Measurements from ENCODE around the gene FANCC.
"Not testable (repeated sequence)": the region's sequence is repeated elsewhere in the genome, so short reads cannot be mapped to it uniquely, and the experiment has no call there.

The FANCC gene

DNA sequence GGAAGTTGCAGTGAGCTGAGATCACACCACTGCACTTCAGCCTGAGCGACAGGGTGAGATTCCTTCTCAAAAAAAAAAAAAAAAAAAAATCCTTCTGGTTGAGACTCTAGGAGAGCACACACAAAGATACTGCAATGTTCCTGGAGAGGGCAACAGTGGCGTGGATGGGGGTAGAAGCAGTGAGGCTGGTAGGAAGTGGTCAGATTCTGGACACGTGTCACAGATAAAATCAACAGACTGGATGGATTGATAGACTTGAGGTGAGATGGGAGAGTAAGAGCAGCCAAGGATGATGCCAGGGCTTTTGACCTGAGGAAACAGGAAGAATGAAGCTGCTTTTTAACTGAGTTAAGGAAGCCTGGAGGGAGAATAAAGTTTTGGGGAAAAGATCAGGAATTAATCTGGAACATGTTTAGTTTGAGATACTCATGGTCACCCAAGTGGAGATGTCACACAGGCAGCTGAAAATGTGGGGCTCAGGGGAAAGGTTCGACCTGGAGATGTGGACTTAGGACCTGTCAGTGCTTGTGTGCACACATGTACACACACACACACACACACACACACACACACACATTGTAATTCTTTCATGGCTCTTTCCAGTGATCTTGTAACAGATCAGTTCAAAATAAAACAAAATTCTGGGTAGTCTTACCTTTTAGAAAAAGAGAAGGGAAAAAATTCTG is 88.1 kb downstream of the FANCC start:
- no peak for DNase-seq (ENCODE audit: low spot score)
- TF ChIP-seq, protein P1, sequence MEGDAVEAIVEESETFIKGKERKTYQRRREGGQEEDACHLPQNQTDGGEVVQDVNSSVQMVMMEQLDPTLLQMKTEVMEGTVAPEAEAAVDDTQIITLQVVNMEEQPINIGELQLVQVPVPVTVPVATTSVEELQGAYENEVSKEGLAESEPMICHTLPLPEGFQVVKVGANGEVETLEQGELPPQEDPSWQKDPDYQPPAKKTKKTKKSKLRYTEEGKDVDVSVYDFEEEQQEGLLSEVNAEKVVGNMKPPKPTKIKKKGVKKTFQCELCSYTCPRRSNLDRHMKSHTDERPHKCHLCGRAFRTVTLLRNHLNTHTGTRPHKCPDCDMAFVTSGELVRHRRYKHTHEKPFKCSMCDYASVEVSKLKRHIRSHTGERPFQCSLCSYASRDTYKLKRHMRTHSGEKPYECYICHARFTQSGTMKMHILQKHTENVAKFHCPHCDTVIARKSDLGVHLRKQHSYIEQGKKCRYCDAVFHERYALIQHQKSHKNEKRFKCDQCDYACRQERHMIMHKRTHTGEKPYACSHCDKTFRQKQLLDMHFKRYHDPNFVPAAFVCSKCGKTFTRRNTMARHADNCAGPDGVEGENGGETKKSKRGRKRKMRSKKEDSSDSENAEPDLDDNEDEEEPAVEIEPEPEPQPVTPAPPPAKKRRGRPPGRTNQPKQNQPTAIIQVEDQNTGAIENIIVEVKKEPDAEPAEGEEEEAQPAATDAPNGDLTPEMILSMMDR (IDR thresholded peaks at IDR 0.05; ENCODE audit: borderline replicate concordance, control extremely low read depth, extremely low read depth, insufficient read depth, missing control alignments): no peak
- in situ Hi-C loops (cut with MboI; ENCODE audit: low sequenced_read_pairs, unreplicated experiment): no loop called here

- in situ Hi-C loops (cut with MboI; ENCODE audit: low sequenced_read_pairs, unreplicated experiment): no loop called here
- no peak for DNase-seq (ENCODE audit: low spot score)
- TF ChIP-seq, protein P1 (IDR thresholded peaks at IDR 0.05; ENCODE audit: borderline replicate concordance, control extremely low read depth, extremely low read depth, insufficient read depth, missing control alignments): no peak
These were observed 90.6 kb downstream of the FANCC start for GRCh38 chr9:95226921-95227320.

GRCh38 chr9:95225726-95226106 is 91.8 kb downstream of the FANCC start:
- TF ChIP-seq, protein P1 (IDR thresholded peaks at IDR 0.05; ENCODE audit: borderline replicate concordance, control extremely low read depth, extremely low read depth, insufficient read depth, missing control alignments): no peak
- no peak for DNase-seq (ENCODE audit: low spot score)
- in situ Hi-C loops (cut with MboI; ENCODE audit: low sequenced_read_pairs, unreplicated experiment): no loop called here

DNA sequence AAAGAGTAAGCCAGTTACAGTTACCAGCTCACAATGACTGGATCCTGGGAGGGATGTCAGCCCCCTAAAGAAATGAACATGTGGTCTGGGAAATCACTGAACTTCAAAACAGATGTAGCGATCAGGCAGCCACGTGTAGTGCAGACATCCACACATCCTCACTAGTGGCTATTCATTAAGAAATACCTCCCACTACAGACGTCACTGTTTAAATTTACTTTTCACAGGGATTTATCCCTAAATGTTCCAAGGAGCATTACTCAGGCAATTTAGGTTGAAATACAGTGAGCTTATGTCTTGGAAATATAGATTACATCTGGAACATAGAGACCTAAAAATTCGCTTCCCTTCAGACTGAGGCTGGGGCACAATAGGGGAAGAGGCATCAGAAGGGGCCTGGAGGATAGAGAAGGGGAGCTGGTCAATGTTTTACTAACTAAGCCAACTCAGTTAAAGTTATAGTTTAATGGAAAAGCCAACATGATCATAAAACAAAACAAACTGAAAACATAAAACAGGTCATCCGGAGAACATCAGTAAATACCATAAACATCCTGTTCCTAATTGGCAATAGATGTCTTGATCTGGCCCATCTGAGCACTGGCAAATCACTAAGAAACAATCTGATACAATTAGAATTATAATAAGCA is 92.3 kb downstream of the FANCC start:
- TF ChIP-seq, protein P1 (IDR thresholded peaks at IDR 0.05; ENCODE audit: borderline replicate concordance, control extremely low read depth, extremely low read depth, insufficient read depth, missing control alignments): no peak
- in situ Hi-C loops (cut with MboI; ENCODE audit: low sequenced_read_pairs, unreplicated experiment): no loop called here
- no peak for DNase-seq (ENCODE audit: low spot score)

DNA sequence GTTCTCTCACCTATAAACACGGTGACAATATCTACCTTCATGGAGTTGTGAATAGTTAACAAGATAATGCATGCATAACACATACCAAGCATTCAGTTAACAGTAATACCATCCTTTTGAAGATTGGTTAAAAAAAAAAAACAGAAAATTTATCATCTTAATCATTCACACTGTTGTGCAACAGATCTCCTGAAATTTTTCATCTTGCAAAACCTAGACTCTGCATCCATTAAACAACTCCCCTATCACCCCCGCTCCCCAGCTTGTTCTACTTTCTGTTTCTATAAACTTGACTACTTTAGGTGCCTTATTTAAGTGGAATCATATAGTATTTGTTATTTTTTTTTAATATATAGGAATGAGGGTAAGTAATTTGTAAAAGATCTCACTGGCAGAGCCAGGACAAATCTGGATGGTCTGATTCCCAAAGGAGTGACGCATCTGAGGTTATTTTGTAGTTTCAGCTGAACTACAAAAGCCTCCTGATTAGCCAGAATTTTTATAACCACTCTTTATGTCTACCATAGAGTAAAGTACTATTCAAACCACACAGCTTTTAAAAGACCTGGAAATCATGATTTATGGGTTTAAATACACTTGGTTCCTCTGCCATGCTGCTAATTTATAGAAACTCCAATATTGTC is 93.0 kb downstream of the FANCC start:
- in situ Hi-C loops (cut with MboI; ENCODE audit: low sequenced_read_pairs, unreplicated experiment): no loop called here
- TF ChIP-seq, protein P1 (IDR thresholded peaks at IDR 0.05; ENCODE audit: borderline replicate concordance, control extremely low read depth, extremely low read depth, insufficient read depth, missing control alignments): no peak
- no peak for DNase-seq (ENCODE audit: low spot score)

GRCh38 chr9:95220352-95220751 is 97.2 kb downstream of the FANCC start:
- in situ Hi-C loops (cut with MboI; ENCODE audit: low sequenced_read_pairs, unreplicated experiment); DNase-seq (ENCODE audit: low spot score): not testable (repeated sequence)

GRCh38 chr9:95218773-95219172 is 98.7 kb downstream of the FANCC start:
- TF ChIP-seq, protein P1 (IDR thresholded peaks at IDR 0.05; ENCODE audit: borderline replicate concordance, control extremely low read depth, extremely low read depth, insufficient read depth, missing control alignments): no peak
- in situ Hi-C loops (cut with MboI; ENCODE audit: low sequenced_read_pairs, unreplicated experiment): no loop called here
- no peak for DNase-seq (ENCODE audit: low spot score)
